Loucy (cell line): Measurements from ENCODE around the gene MBLAC1.

ENCODE experiments used
- H2AFZ ChIP-seq: fragments of 200-600 bp; sonication (generic); 2 replicates; pipeline ENCODE4 v1.6.0; 2016; ENCODE audit warnings: antibody characterized with exemption, mild to moderate bottlenecking, low read length, moderate library complexity
- H3F3A ChIP-seq: fragments of 200-600 bp; 2 replicates; pipeline ENCODE4 v1.6.0; 2016; ENCODE audit warnings: antibody characterized with exemption, low read depth, mild to moderate bottlenecking
- H3K27me3 ChIP-seq: fragments of 200-600 bp; sonication (generic); 2 replicates; pipeline ENCODE4 v1.6.1; 2014; ENCODE audit warnings: low read length, mild to moderate bottlenecking; ENCODE audit not compliant: insufficient read depth, poor library complexity, severe bottlenecking
- H3K36me3 ChIP-seq: fragments of 200-600 bp; sonication (generic); 2 replicates; pipeline ENCODE4 v1.6.1; 2016; ENCODE audit warnings: low read length; ENCODE audit not compliant: insufficient read depth
- H3K4me1 ChIP-seq: fragments of 200-600 bp; sonication (generic); 2 replicates; pipeline ENCODE4 v1.5.1; 2014; ENCODE audit warnings: low read length, mild to moderate bottlenecking; ENCODE audit not compliant: insufficient read depth, poor library complexity, severe bottlenecking
- H3K4me2 ChIP-seq: fragments of 200-600 bp; sonication (generic); 2 replicates; pipeline ENCODE4 v1.6.0; 2014; ENCODE audit warnings: antibody characterized with exemption, low read length, low read depth, mild to moderate bottlenecking; ENCODE audit not compliant: poor library complexity, severe bottlenecking
- H3K4me3 ChIP-seq: fragments of 200-600 bp; sonication (generic); 2 replicates; pipeline ENCODE4 v1.5.1; 2014; ENCODE audit warnings: low read length, mild to moderate bottlenecking, mixed read lengths; ENCODE audit not compliant: poor library complexity, severe bottlenecking
- H3K79me2 ChIP-seq: fragments of 200-600 bp; sonication (generic); 2 replicates; pipeline ENCODE4 v1.6.1; 2014; ENCODE audit warnings: low read length; ENCODE audit not compliant: insufficient read depth
- H3K9ac ChIP-seq: fragments of 200-600 bp; sonication (generic); 2 replicates; pipeline ENCODE4 v1.6.0; 2014; ENCODE audit warnings: mild to moderate bottlenecking, low read depth, low read length, moderate library complexity; ENCODE audit not compliant: poor library complexity, severe bottlenecking
- H3K9me2 ChIP-seq: fragments of 200-600 bp; sonication (generic); replicated peaks from 2 replicates; pipeline ENCODE4 v1.6.1; 2016; ENCODE audit warnings: low read depth, low read length, mixed read lengths
- H3K9me3 ChIP-seq: fragments of 200-600 bp; sonication (generic); 2 replicates; pipeline ENCODE4 v1.6.1; 2014; ENCODE audit warnings: mild to moderate bottlenecking, antibody characterized with exemption, low read length, low read depth; ENCODE audit not compliant: insufficient read depth
- H4K20me1 ChIP-seq: fragments of 200-600 bp; sonication (generic); 2 replicates; pipeline ENCODE4 v1.6.0; 2014; ENCODE audit warnings: antibody characterized with exemption, low read length, mild to moderate bottlenecking; ENCODE audit not compliant: insufficient read depth, poor library complexity, severe bottlenecking
- CTCF ChIP-seq: fragments of 200-600 bp; sonication (generic); conservative IDR thresholded peaks from 2 replicates; pipeline ENCODE4 v1.5.1; 2014; ENCODE audit warnings: mild to moderate bottlenecking, antibody characterized with exemption, low read length
- EZH2phosphoT487 ChIP-seq: fragments of 200-600 bp; IDR thresholded peaks from 2 replicates; pipeline ENCODE4 v1.6.1; 2018; ENCODE audit warnings: antibody characterized with exemption, mild to moderate bottlenecking, moderate library complexity, borderline replicate concordance

Gene MBLAC1

GRCh38 chr7:100106633-100107032, 20.1 kb upstream of the MBLAC1 start:
- Histone ChIP-seq H3K4me2 (no peak overlapping the region), H3K36me3 (peaks cover 15% of the 10 kb centered on the region; the same call in 1 of the 2 replicates), H3K27me3 (no peaks in the 10 kb centered on the region), H3K4me1 (peaks cover 9% of the 10 kb centered on the region), H3K4me3 (no peak overlapping the region), H3K9me2 (no peaks in the 10 kb centered on the region), H4K20me1 (no peaks in the 10 kb centered on the region), H3K9ac (no peak overlapping the region), H3F3A (no peaks in the 10 kb centered on the region), H2AFZ (no peak overlapping the region), H3K79me2 (peaks cover 16% of the 10 kb centered on the region), H3K9me3 (no peaks in the 10 kb centered on the region)
- TF ChIP-seq CTCF: no peak
- TF ChIP-seq EZH2phosphoT487: no peak

- Histone ChIP-seq H3K27me3 (no peaks in the 10 kb centered on the region), H4K20me1 (no peaks in the 10 kb centered on the region), H3K4me2 (no peak overlapping the region), H3K79me2 (peaks cover 12% of the 10 kb centered on the region), H2AFZ (no peak overlapping the region), H3F3A (no peaks in the 10 kb centered on the region), H3K4me3 (no peak overlapping the region), H3K9me2 (no peaks in the 10 kb centered on the region), H3K9me3 (no peaks in the 10 kb centered on the region), H3K4me1 (peaks cover 6% of the 10 kb centered on the region), H3K36me3 (peaks cover 15% of the 10 kb centered on the region; the same call in 1 of the 2 replicates), H3K9ac (no peak overlapping the region)
- TF ChIP-seq CTCF (no peak), EZH2phosphoT487 (no peak)
Observed at GRCh38 chr7:100107125-100107737, 19.5 kb upstream of the MBLAC1 start.

GRCh38 chr7:100107890-100108289, 18.9 kb upstream of the MBLAC1 start:
- Histone ChIP-seq H3K36me3 (peaks cover 15% of the 10 kb centered on the region; the same call in 1 of the 2 replicates), H3K9me2 (no peaks in the 10 kb centered on the region), H4K20me1 (no peaks in the 10 kb centered on the region), H3K4me1 (no peaks in the 10 kb centered on the region), H3K9ac (no peak overlapping the region), H3K27me3 (no peaks in the 10 kb centered on the region), H3K4me2 (no peak overlapping the region), H2AFZ (no peak overlapping the region), H3K79me2 (peaks cover 5% of the 10 kb centered on the region; the same call in 1 of the 2 replicates), H3K9me3 (no peaks in the 10 kb centered on the region), H3K4me3 (no peak overlapping the region), H3F3A (no peaks in the 10 kb centered on the region)
- TF ChIP-seq CTCF: no peak
- no peak for TF ChIP-seq EZH2phosphoT487
